ENCODE data around the gene IL19.
A peak's percentile ranks its signal among the peaks of the same experiment; 100 is the strongest.

Gene IL19

DNA sequence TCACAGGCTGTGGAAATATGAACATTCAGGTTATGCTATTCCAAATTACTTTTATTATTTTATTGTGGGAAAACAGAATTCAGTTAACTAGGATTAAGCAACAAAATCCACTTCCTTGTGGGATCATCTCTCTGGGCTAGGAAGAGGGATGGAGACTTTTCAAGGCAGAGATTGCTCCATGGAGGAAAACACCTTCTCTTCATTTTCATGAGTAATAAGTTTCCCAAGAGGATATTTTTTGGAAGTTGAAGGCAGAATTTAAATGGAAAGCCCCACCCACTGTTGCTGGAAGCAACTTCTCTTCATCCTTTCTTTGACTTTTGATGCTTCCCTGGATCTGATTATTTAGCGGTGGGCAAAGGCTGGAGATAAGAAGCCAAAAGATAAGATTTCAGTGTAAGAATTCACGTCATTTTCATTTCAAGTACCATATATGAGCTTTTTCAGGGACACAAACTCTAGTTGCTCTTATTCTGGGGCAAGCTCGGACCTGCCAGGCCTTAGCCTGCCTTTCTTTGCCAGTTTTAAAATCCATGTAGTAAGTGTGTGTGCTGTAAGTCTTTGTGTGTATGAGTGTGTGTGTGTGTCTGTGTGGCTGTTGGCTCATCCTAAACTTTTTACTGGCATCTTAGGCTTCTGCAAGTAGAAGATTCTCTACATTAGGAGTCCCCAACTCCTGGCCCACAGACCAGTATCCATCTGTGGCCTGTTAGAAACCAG lies 114.9 kb downstream of the IL19 start:
- peak overlapping the region; percentile 71 for H3K27ac Mint-ChIP-seq
- no peaks in the 10 kb centered on the region for H3K36me3 Mint-ChIP-seq (ENCODE audit: low read depth)
- TF ChIP-seq, protein P1, sequence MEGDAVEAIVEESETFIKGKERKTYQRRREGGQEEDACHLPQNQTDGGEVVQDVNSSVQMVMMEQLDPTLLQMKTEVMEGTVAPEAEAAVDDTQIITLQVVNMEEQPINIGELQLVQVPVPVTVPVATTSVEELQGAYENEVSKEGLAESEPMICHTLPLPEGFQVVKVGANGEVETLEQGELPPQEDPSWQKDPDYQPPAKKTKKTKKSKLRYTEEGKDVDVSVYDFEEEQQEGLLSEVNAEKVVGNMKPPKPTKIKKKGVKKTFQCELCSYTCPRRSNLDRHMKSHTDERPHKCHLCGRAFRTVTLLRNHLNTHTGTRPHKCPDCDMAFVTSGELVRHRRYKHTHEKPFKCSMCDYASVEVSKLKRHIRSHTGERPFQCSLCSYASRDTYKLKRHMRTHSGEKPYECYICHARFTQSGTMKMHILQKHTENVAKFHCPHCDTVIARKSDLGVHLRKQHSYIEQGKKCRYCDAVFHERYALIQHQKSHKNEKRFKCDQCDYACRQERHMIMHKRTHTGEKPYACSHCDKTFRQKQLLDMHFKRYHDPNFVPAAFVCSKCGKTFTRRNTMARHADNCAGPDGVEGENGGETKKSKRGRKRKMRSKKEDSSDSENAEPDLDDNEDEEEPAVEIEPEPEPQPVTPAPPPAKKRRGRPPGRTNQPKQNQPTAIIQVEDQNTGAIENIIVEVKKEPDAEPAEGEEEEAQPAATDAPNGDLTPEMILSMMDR (IDR thresholded peaks at IDR 0.05): no peak
- no peak overlapping the region for H3K4me3 Mint-ChIP-seq
- no peak for DNase-seq
- peaks cover 18% of the 10 kb centered on the region for H3K9me3 Mint-ChIP-seq
- H3K4me1 Mint-ChIP-seq: peaks cover 43% of the 10 kb centered on the region
- no peaks in the 10 kb centered on the region for H3K27me3 Mint-ChIP-seq (ENCODE audit: low read depth, poor library complexity)

DNA sequence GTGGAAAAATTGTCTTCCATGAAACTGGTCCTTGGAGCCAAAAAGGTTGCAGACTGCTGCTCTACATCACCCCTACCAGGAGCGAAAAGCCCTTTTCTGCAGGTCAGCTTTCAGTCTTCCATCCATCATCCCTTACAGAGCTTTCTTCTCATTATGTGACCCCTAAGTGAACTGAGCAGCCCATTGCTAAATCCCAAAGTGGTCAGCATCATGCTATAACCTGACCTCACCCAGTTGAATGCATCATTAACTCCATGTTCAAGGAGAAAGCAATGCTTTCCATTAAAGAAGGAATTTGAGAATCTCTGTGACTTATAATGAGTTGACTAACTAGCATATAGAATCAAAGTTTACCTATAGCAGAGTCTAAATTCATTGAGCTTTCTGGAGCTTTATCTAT lies 116.3 kb downstream of the IL19 start:
- TF ChIP-seq, protein P1 (IDR thresholded peaks at IDR 0.05): no peak
- Mint-ChIP-seq H3K36me3 (ENCODE audit: low read depth) (no peaks in the 10 kb centered on the region), H3K27me3 (ENCODE audit: low read depth, poor library complexity) (peaks cover 7% of the 10 kb centered on the region), H3K4me1 (peaks cover 54% of the 10 kb centered on the region), H3K4me3 (peak overlapping the region; percentile 2), H3K9me3 (peaks cover 8% of the 10 kb centered on the region), H3K27ac (peak overlapping the region; percentile 85)
- no peak for DNase-seq

DNA sequence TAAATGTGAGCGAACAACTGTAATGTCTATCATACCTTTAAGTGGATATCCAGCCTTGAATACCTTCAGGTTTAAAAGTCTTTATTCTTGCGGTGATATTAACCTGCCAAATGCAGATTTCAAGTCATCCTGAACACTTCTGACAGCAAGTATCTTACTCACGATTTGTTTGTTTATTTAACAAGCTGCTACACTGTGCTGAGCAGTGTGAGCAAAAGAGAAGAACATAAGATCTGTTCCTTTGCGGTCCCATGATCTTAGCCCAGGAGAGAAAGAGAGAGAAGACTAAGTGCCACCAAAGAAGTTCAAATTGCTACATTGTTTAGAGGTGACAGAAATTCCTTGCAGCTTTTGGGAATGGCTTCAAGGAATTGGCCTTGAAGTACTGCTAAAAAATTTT lies 117.1 kb downstream of the IL19 start:
- TF ChIP-seq, protein P1 (IDR thresholded peaks at IDR 0.05): no peak
- no peak for DNase-seq
- peaks cover 9% of the 10 kb centered on the region for H3K27me3 Mint-ChIP-seq (ENCODE audit: low read depth, poor library complexity)

DNA sequence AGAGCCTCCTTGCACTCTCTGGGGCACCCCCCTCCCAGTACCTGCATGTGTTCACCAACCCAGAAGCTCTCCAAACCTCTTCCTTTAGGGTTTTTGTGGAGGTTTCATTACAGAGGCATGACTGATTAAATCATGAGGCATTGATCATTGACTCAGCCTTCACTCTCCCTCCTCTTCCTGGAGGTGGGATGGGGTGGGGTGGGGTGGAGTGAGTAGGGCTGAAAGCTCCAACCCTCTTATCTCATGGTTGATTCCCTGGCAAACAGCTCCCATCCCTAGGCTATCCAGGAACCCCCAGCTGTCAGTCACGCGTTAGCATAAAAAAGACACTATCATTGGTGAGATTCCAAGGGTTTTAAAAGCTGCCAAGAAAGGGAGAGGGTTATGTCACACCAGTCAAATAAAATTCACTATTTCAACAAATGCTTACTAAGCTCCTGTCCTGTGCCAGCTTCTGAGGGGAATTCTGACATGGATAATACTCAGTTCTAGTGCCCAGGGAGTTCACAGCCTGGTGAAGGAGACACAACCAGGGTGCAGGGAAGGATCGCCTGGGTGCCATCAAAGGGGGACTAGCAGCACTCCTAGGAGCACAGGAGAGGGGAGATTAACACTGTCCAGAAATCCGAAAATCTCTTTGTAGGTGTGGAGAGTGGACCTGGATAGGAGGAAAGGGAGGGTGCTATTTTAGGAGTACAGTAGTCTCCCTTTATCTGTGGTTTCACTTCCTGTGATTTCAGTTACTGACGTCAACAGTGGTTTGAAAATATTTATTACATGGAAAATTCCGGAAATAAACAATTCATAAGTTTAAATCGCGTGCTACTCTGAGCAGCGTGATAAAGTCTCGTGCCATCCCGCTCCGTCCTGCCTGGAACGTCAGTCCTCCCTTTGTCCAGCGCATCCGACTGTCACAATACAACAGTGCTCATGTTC lies 119.8 kb downstream of the IL19 start:
- H3K27ac Mint-ChIP-seq: no peak overlapping the region
- peaks cover 3% of the 10 kb centered on the region for H3K9me3 Mint-ChIP-seq
- no peaks in the 10 kb centered on the region for H3K36me3 Mint-ChIP-seq (ENCODE audit: low read depth)
- TF ChIP-seq, protein P1 (IDR thresholded peaks at IDR 0.05): no peak
- H3K4me1 Mint-ChIP-seq: peaks cover 67% of the 10 kb centered on the region
- DNase-seq: no peak
- H3K4me3 Mint-ChIP-seq: no peak overlapping the region
- H3K27me3 Mint-ChIP-seq (ENCODE audit: low read depth, poor library complexity): peaks cover 15% of the 10 kb centered on the region

More for the DNA sequence above, 117.1 kb downstream of the IL19 start:
- H3K27ac Mint-ChIP-seq: peak overlapping the region; percentile 85
- H3K4me1 Mint-ChIP-seq: peaks cover 57% of the 10 kb centered on the region
- no peak overlapping the region for H3K4me3 Mint-ChIP-seq
- no peaks in the 10 kb centered on the region for H3K36me3 Mint-ChIP-seq (ENCODE audit: low read depth)
- H3K9me3 Mint-ChIP-seq: peaks cover 3% of the 10 kb centered on the region

DNA sequence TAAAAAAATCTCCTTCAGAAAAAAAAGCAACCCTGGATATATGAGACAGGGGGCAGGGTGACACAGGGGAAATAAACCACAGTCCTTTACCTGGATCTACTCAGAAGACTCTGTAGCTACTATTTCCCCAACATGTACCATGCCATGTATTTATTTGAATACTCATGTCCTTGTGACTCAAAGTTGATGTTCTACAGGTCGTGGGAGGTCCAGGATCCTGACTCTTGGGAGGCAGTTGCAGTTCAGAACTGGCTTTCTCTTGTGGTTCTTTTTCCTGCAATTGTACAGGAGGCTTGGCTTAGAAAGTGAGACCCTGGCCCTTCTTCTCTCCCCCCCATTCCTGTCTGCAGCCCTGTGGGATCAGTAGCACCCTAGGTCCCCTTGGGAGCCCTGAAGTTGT lies 120.8 kb downstream of the IL19 start:
- peaks cover 16% of the 10 kb centered on the region for H3K27me3 Mint-ChIP-seq (ENCODE audit: low read depth, poor library complexity)
- no peak overlapping the region for H3K27ac Mint-ChIP-seq
- no peak for DNase-seq
- H3K4me3 Mint-ChIP-seq: no peak overlapping the region
- peaks cover 67% of the 10 kb centered on the region for H3K4me1 Mint-ChIP-seq
- TF ChIP-seq, protein P1 (IDR thresholded peaks at IDR 0.05): no peak
- no peaks in the 10 kb centered on the region for H3K36me3 Mint-ChIP-seq (ENCODE audit: low read depth)
- H3K9me3 Mint-ChIP-seq: no peaks in the 10 kb centered on the region
